Endometrial microvascular endothelial cells (primary cell): Measurements from ENCODE around the gene ROBO1. TPM values are rescaled to one million over a fixed set of nuclear protein-coding genes. Genes with fewer than 3 reads are reported as not detected.
"Not testable (repeated sequence)": the region's sequence is repeated elsewhere in the genome, so short reads cannot be mapped to it uniquely, and the experiment has no call there.

Experiments used
- in situ Hi-C: cut with HindIII; loops from 2 replicates; pipeline ENCODE4 v1.10.0; 2017; ENCODE audit warnings: low sequenced_read_pairs, low pct_unique_long_range_greater_than_20kb; ENCODE audit errors: inconsistent ontology term
- total RNA-seq: library from RNA; depleted of rRNA; stranded (reverse); fragments of >200 nt; gene quantifications from one replicate; pipeline ENCODE4 v1.2.3, GENCODE V29; 2015; ENCODE audit errors: inconsistent ontology term

The ROBO1 gene
- total RNA-seq, 1 donor from 2014 or later: 4.0 TPM

- in situ Hi-C loops: no loop called here
Measured at GRCh38 chr3:78894787-78895186, 873.0 kb downstream of the ROBO1 start.

- in situ Hi-C loops: no loop called here
Measured at GRCh38 chr3:78893161-78893560, 874.6 kb downstream of the ROBO1 start.

GRCh38 chr3:78889348-78889747 is 878.5 kb downstream of the ROBO1 start:
- in situ Hi-C loops: no loop called here

DNA sequence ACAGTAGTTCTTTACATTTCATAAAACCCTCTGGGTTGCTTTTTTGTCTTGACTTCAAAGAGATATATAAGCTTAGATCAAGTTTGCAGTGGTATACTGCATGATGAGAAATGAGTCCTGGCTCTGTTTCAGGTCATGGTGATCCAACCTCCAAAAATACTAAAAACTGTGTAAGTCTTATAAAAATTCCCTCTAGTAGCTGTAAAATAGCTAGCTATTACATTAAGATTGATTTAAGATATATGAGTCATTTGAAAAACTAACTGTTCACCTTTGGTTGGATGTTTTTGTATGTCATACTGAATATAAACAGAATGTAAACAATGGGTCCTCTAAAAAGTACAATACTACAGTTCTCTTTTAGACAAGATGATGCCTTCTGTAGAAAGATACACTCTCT is 879.2 kb downstream of the ROBO1 start:
- in situ Hi-C loops: no loop called here

GRCh38 chr3:78887547-78888011 is 880.2 kb downstream of the ROBO1 start:
- in situ Hi-C loops: no loop called here

- in situ Hi-C loops: no loop called here
Measured at GRCh38 chr3:78887029-78887428, 880.8 kb downstream of the ROBO1 start.

DNA sequence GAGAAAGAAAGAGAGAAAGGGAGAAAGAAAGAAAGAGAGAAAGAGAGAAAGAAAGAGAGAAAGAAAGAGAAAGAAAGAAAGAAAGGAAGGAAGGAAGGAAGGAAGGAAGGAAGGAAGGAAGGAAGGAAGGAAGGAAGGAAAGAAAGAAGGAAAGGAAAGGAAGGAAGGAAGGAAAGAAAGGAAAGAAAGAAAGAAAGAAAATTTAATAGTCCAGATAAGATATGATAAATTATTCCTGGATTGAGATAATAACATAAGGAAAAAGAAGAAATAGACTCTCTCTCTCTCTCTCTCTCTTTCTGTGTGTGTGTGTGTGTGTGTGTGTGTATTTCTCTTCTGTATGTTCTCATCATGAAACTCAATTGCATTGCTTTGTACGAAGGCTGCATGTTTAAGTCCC is 883.2 kb downstream of the ROBO1 start:
- in situ Hi-C loops: not testable (repeated sequence)

DNA sequence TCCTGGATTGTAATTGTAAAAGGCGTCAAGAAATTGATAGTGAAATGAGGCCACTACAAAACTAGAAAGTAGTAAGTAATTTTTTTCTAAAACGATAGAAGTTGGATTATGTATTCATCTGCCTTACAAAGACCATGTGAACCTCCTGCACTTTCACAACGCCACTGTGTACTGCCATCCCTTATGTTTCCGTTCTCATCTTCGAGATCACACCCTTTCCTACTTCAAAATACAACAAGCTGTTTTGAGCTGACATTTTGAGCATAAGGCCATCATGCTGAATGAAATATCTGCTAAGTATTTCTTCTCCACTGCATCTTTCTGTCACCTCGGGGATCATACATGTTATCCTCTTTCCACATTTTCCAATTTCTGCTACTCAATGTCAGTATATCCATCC is 885.5 kb downstream of the ROBO1 start:
- in situ Hi-C loops: no loop called here

GRCh38 chr3:78881501-78881900 is 886.3 kb downstream of the ROBO1 start:
- in situ Hi-C loops: no loop called here

DNA sequence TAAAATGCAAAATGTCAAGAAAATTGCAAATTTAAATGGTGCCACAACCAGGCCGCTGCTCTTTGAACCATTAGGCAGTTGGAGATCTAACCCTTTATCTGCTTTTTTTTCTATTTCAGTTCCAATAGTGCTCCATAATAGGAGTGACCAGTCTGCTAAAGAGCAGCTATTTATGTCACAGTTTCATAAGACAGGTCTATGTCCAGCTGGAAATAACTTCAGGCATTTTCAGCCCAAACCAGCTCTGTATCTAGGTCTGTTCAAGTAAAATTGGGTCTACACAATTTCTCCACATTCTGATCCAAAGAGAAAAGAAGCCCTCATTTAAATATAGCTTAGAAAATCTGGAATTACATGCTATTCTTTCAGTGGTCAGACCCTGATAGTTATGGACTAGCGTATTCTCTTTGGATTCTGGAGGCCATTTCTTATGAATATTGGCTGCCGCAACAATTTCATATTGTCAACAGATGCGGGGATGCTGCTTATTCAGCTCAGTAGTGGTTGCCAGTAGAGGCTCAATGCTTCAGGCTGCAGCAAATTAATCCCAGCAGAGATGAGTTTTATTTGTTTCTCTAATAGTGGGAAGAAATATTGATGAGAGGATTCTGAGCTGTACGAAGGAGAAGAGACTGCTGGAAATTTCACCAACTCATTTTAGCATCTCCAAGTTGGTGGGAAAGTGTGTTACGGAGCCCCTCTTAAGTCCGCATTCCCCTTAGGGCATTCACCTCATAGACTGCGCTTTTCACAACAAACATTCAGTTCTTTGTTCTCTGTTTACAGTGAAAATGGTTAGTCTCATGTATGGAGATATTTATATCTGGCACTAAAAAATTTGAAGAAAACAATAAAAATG is 887.0 kb downstream of the ROBO1 start:
- in situ Hi-C loops: no loop called here

GRCh38 chr3:78879295-78879860 is 888.4 kb downstream of the ROBO1 start:
- in situ Hi-C loops: no loop called here

DNA sequence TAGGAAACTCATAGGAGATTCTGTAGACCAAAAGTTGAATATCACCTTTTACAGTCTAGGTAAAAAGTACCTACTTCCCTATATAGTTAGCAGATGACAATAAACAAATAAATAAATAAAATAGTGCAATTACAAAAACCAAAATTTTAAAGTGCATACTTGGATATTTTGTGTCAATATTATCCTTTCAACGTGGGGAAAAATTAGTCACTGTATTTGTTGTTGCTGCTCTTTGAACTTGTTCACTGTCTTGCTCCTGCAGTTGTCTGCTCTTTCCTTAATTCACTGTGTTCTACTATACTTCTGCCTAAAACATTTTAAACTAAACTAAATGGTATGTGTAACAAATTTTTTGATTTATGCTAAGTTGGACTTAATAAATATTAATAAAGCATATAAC is 889.0 kb downstream of the ROBO1 start:
- in situ Hi-C loops: no loop called here

- in situ Hi-C loops: no loop called here
Measured at GRCh38 chr3:78878011-78878410, 889.8 kb downstream of the ROBO1 start.

DNA sequence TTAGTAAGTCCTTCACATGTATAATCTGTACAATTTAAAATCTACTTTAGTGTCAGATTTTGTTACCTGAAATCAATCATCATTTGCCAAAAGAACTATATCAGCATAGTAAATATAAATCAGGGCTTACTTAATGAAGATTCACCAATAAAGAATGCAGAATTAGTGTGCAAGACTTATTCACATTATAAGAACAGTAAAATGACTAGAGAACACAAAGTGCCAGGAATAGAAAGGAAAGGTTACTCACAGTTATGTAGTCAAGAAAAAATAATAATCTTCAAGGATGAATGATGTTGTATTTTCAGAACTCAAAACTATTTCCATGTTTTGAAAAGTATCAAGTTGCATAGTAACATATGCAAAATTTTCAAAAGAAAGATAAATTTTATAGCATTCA is 891.9 kb downstream of the ROBO1 start:
- in situ Hi-C loops: no loop called here

- in situ Hi-C loops: no loop called here
Measured at GRCh38 chr3:78875436-78875835, 892.4 kb downstream of the ROBO1 start.

DNA sequence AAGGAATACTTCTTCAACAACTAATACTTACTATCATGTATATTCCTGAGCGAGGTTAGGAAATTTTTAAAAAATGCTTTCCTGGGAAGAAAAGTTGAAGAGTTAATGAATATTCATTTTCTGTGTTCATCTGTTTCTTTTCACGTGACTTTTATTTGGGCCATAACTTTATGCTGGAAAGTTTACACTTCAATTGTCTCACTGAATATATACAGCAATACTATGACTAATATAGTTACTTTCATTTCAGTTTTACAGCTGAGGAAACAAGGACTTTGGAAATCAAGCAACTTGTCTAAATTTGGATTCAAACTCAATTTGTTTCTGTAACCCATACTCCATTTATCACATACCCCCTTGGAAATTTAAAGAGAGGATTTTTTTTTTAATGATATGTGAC is 894.2 kb downstream of the ROBO1 start:
- in situ Hi-C loops: no loop called here

DNA sequence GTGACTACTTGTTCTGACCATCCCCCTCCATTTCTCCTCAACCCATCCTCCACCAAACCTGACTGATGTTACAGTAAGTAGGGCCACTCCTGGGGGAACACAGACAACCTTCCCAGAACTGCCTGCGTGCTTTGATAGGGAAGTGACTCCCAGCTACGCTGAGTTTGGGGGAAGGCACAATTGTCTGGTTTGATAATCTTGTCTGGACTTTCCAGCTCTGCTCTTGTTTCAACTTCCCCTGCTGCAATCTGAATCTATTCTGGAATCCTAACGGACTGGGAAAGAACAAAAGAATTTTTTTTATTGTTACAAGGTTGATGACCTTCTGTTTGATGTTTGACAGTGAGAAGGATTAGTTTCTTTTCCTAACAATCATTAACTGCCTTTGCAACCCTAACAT is 895.6 kb downstream of the ROBO1 start:
- in situ Hi-C loops: no loop called here

DNA sequence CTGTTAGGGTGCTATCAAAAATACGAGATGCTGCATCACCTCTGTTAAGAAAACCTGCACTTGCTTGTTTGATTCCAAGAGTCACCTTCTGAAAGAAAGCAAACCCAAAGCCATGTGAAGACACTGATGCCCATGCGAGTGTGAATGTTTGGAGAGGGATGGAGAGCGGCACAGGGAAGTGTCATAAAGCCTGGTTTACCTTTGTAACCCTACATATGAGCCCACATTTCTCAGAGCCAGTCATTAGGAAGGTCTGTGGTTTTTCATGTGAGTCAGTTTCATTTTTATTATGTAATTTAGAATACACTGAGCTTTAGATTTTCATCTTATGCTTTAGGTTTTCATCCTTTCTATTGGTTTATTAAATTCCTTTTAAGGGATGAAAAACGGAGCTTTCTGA is 896.8 kb downstream of the ROBO1 start:
- in situ Hi-C loops: no loop called here

GRCh38 chr3:78870484-78870883 is 897.3 kb downstream of the ROBO1 start:
- in situ Hi-C loops: no loop called here

DNA sequence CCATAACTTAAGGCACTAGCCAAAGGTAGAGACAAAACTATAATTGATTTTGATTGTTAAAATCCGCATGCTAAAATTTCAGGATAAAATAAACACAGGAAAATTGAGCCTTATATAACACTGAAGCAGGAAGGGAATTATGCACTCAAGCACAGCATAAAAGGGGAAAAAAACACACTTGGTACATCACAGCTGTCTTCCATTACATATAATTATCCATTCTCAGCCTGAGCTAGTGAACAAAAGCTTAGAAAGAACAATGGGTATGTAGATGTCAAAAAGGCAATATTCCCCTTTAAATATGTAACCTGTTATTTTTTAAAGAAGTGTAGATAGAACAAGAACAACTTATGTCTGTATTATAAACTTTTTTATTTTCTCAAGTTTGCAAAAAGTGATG is 899.2 kb downstream of the ROBO1 start:
- in situ Hi-C loops: no loop called here
